Epithelial cell of proximal tubule (primary cell): Measurements from ENCODE around the gene ALCAM. TPM values are rescaled to one million over a fixed set of nuclear protein-coding genes. Genes with fewer than 3 reads are reported as not detected.

Experiments
- DNase-seq: peaks from one replicate; pipeline ENCODE4 v3.0.0-alpha.2; 2011; ENCODE audit warnings: low read depth
- H3K4me3 ChIP-seq: 2 replicates; pipeline ENCODE4 v1.5.1; 2011; ENCODE audit warnings: low read depth, mild to moderate bottlenecking, low read length
- total RNA-seq: library from RNA; depleted of rRNA; stranded (reverse); fragments of >200 nt; gene quantifications from 2 replicates; pipeline ENCODE4 v1.2.3, GENCODE V29; 2015
- TF ChIP-seq, protein P1 (sequence below): conservative IDR thresholded peaks from 2 replicates; pipeline ENCODE4 v1.5.1; 2012; ENCODE audit warnings: low read depth, mild to moderate bottlenecking, low read length

The ALCAM gene
- total RNA-seq, 1 donor from 2014 or later: 121 TPM

- H3K4me3 ChIP-seq: no peak overlapping the region
- TF ChIP-seq, protein P1, sequence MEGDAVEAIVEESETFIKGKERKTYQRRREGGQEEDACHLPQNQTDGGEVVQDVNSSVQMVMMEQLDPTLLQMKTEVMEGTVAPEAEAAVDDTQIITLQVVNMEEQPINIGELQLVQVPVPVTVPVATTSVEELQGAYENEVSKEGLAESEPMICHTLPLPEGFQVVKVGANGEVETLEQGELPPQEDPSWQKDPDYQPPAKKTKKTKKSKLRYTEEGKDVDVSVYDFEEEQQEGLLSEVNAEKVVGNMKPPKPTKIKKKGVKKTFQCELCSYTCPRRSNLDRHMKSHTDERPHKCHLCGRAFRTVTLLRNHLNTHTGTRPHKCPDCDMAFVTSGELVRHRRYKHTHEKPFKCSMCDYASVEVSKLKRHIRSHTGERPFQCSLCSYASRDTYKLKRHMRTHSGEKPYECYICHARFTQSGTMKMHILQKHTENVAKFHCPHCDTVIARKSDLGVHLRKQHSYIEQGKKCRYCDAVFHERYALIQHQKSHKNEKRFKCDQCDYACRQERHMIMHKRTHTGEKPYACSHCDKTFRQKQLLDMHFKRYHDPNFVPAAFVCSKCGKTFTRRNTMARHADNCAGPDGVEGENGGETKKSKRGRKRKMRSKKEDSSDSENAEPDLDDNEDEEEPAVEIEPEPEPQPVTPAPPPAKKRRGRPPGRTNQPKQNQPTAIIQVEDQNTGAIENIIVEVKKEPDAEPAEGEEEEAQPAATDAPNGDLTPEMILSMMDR: no peak
- no peak for DNase-seq
Measured at GRCh38 chr3:105616374-105617121, 249.8 kb downstream of the ALCAM start.

GRCh38 chr3:105618556-105618955 lies 251.8 kb downstream of the ALCAM start:
- no peak for DNase-seq
- TF ChIP-seq, protein P1: no peak
- H3K4me3 ChIP-seq: no peak overlapping the region

DNA sequence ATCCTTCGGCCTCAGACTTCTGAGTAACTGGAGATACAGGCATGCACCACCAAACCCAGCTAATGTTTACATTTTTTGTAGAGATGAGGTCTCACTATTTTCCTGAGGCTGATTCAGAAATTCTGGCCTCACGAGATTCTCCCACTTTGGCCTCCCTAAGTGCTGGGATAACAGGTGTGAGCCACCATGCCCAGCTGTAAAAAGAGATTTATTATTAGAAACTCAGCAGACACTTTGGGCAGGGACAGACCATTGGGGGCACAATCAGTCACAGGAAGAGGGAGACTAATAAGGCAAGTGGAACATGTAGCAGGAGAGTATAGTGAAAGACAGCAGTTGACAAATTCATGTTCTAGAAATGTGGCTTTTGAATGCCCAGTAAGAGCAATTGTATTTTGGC lies 252.9 kb downstream of the ALCAM start:
- no peak for DNase-seq
- TF ChIP-seq, protein P1: no peak
- no peak overlapping the region for H3K4me3 ChIP-seq

DNA sequence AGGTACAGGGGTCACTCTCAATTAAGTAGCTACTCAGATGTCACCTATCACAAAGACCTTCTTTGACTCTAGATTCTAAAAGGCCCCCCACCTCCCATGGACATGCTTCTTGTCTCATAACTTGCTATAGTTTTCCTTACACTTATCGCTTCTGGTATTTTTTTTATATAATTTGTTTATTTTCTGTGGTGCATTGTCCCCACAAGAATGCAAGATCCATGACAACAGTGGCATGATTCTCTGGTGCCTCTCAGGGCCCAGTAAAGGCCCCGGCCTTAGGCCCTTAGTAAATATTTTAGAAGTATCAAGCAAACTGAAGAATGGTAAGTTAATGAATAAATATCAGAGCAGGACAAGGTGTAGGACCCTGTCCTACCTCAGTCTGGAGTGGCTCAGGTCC lies 253.5 kb downstream of the ALCAM start:
- TF ChIP-seq, protein P1: no peak
- DNase-seq: no peak
- no peak overlapping the region for H3K4me3 ChIP-seq

GRCh38 chr3:105622169-105622568 lies 255.5 kb downstream of the ALCAM start:
- no peak for DNase-seq
- H3K4me3 ChIP-seq: no peak overlapping the region
- TF ChIP-seq, protein P1: no peak
